DMS153 (cell line): Measurements from ENCODE around the gene IL16.
"Not testable (repeated sequence)": the region's sequence is repeated elsewhere in the genome, so short reads cannot be mapped to it uniquely, and the experiment has no call there.

ENCODE experiments used
- DNase-seq: peaks from one replicate; lab custom pipeline; 2025; lab: John Stamatoyannopoulos, UW

IL16 gene

DNA sequence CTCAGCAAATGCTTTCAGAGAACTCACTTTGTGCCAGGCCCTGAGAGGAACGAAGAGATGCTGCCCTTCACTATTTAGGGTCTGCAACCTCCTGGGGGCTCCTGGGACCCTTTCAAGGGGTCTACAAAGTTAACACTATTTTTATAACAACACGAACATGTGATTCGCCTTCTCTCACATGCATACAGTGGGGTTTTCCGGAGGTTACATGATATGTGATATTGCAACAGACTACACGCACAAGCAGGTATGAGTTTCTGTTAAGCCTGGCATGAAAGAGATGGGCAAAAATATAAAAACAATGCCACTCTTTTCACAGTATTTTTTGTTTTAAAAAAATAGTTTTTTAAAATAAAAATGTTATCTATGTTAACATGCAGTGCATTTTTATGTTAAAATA lies 117.0 kb downstream of the IL16 start:
- DNase-seq = no peak

- DNase-seq = no peak
These were observed 117.7 kb downstream of the IL16 start for GRCh38 chr15:81314378-81314777.

GRCh38 chr15:81315452-81316175 lies 118.9 kb downstream of the IL16 start:
- no peak for DNase-seq

GRCh38 chr15:81316267-81316666 lies 119.6 kb downstream of the IL16 start:
- no peak for DNase-seq

DNA sequence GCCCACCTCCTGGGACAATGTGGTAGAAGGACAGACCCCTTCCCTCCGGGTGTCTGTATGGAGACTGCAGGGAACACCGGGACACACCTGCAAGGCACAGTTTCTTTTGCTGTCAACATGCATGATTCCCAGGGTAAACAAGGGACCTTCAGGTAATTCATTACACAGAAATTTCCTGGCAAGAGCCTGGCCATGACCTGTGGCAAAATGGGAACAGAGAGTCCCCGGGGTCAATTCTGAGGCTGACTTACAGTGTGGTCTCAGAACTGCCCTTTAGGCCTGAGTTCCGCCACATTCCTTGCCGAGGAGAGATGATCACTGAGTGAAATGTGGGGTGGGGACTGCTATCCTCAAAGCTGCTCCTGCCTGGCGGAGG lies 121.0 kb downstream of the IL16 start:
- no peak for DNase-seq

- no peak for DNase-seq
These were observed 125.0 kb downstream of the IL16 start for GRCh38 chr15:81321667-81322066.

DNA sequence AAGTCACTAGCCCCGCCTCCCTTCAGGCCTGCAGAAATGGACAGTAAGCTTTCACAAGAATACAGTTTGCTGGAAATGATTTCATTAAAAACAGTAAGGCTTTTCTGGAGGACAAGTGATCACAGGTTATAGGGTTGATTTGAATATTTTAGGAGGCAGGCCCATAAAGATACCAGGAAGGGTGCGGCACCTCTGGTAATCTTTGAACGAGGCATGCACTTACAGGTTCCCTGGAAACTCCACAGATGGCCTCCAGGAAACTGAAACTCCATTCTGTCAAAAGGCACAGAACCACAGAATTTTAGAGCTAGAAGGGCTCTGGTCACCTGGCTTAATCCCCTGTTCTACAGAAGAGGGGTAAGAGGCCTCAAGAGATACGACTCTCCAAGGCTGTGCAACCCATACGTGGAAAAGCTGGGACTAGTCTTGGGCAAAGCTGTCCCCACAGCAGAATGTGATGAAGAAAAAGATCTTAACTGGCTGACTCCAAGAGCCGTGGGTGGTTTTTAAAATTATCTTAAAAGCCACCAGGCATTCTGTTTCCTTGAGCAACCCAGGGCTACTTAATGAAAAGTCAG lies 126.1 kb downstream of the IL16 start:
- no peak for DNase-seq

DNA sequence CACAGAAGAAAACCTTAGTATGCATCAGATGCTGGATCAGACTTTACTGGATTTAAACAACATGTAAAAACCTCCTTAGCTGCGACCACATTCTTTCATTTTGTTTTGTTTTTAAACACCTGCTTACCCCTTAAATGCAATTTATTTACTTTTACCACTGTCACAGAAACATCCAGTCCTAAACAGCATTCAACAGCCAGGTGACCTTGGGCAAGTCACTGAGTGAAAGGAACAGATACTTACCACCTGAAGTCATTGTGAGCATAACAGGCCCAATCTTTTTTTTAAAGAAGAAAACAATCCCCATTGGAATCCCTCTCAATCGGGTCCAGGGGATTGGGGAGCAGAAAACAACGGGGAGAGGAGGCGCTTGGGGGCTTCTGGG lies 126.9 kb downstream of the IL16 start:
- DNase-seq = no peak

DNA sequence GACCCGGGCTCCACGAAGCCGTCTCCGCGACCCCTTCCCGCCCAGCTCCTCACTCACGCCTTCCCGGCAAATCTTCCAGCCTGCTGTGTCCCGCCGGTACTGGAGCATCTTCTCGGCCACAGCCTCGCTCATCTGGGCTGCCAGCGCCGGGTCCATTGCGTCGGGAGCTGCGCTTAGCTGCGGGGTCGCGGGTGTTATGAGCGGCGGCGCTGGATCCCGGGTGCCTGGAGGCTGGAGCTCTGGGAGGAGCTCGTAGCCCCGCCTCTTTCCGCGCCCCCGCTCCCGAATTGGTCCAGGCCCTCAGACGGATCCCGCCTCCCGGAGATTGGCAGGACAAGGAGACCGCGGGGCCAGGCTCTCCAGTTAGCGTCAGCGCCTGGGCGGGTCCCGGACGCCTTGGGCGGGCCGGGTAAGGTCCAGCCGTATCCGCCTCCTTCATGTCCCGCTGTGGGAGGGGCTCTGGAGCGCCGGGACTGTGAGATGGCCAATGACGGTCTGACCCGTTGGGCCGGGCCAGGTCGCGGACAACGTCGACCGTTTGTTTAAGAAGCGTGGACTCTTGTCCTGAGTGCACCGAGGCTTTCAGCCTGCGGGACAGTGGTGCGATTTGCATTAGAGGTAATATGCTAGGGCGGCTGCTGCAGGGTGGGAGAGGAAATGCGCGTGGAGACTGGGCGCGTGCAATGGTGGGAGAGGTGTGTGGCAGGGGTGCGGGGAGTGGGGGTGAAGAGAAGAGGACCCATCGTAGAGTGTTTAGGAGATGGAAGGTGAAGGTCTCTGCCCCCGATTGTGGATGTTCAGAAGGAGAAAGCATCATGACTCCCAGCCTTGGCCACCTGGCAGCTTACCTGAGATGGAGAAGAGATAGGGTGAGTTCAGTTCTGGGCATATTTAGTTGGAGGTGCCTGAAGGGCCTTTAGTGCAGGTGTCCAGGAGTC lies 127.5 kb downstream of the IL16 start, which contains the start of gene STARD5:
Gene STARD5, minus strand, starts transcription at position 198 of the 938 bp plus-strand sequence. Its CDS starts 42 bp downstream, at position 156.
- DNase-seq = peak; percentile 85

DNA sequence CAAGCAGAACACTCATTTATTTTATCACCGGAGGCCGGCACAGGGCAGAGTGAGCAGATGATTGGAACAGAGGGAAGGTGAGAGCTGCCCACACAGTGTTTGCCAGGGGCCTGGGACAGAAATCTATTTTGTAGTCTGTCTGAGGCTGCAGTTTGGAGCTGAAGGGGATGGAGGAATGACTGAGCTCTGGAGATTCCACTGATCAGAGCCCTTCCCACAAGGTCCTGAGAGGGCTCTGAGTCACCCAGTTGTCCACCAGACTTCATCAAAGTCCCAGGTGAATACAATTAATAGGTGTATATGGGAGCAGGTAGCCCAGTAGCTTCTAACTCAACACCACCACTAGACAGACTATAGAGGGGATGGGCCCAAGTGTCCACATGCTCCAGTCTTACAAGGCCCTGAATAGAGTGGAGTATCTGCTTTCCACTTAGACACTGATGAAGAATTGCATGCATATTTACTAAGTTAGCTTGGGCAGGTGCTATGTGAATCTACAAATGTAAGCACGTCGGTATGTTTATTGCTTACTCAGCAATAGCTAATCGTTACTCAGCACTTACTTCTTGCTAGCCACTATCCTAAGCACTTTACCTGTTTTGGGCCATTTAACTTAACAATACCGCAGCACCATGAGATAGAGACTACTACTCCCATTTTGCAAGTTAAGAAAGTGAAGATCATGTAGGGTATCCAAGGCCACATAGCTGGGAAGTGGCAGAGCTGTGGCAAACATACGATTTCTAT lies 130.0 kb downstream of the IL16 start:
- DNase-seq = no peak

DNA sequence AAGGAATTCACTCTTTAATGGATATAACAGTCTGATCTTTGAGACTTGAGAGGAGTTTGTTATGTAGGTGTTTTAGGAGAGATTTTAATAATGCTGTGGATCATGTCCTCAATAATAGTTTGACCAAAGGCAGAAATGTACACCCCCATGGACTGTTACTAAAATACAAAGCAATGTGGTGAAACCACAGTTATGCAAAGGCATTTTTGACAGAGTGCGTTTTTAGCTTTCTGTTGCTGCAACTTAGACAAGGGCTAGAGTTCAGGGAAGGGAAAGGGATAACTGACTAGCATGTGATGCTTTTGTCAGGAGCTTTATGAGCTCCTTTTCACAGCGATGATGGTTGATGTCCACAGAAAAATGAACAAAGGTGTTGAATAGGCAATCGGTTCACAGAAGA lies 130.8 kb downstream of the IL16 start:
- no peak for DNase-seq

GRCh38 chr15:81329446-81329845 lies 132.8 kb downstream of the IL16 start:
- DNase-seq = no peak

DNA sequence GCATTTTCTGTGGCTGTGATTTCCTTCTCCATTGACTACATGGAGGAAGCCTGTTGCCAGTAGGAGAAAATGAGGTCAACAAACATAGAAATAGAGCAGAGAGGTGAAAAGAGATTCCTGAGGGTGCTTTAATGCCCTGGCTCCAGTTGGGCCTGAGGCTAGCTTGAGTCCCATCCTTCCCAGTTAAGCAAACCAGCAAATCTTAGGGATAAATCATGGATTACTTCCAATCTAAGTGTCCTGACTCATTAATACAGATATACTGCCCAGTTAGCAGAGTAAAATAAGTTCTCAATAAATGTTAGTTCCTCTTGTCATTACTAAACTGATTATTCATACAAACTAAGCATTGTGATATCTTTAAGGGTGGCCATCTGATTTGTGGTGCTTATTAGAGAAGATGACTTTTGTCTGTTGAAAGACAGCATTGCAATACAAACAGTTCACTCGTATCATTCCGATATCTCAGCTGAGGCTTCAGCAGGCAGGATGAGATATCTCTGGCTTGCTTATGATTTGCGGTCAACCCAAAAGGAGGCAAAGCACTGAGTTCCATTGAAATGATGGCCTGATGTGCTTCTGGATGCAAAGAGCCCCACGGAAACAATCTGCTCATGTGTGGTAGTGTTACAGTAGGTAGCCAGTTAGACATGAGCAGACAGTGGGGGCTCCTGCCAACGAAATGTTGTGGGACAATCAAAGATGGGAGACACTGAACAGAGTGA lies 133.8 kb downstream of the IL16 start:
- DNase-seq = no peak

DNA sequence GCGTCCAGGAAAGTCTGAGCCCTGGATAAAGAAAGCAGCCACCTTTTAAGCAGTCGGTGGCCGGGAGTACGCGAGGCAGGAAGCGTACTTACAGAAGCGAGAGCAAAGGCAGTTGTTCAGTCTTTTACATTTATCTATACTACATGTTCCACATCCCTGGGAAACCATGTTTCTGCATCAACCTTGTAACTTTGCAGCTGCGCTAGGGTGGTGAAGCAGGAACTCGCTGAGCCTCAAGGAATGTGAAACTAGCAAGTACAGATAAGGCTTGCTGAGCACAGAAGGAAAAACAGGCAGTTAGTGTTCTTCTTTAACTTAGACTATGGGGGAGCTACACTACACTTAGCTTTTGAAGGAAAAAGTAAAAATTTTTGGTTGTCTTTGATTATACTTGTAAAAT lies 134.5 kb downstream of the IL16 start:
- DNase-seq = not testable (repeated sequence)

DNA sequence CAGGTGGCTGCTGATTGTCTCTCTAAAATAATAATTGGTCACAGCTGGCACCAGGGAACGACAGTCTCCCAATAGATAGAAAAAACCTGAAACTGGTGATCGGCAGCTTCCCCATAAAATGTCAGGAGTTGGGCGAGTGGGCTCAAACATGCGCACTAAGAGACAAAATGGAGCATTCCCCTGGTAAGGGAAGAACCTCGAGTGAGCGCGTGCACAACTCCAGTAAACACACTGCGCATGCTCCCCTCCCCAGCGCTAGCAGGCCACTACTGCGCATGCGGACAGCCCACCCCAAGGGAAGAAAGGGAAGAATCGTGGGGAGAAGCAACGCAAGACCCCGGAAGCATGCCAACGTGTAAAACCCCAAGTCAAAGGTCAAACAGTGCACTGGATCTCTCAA lies 134.9 kb downstream of the IL16 start:
- no peak for DNase-seq

- no peak for DNase-seq
These were observed 135.6 kb downstream of the IL16 start for GRCh38 chr15:81332326-81332725.

DNA sequence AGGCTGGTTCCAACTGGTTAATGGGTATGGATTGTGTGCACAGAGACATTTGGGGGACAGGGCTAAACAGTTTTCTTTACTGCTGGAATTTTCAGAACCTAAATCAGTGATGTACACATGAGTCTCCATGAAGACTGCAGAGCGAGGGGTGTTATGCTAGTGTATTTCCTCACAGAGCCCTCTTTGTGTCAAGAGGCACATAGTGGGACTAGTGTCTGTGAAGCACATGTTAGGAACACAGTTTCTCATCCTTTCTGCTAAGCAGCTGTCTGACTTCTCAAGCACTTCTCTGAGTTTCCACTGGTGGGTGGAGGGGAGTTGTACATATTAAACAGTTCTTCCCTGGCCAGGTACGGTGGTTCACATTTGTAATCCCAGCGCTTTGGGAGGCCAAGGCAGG lies 136.7 kb downstream of the IL16 start:
- DNase-seq = no peak

DNA sequence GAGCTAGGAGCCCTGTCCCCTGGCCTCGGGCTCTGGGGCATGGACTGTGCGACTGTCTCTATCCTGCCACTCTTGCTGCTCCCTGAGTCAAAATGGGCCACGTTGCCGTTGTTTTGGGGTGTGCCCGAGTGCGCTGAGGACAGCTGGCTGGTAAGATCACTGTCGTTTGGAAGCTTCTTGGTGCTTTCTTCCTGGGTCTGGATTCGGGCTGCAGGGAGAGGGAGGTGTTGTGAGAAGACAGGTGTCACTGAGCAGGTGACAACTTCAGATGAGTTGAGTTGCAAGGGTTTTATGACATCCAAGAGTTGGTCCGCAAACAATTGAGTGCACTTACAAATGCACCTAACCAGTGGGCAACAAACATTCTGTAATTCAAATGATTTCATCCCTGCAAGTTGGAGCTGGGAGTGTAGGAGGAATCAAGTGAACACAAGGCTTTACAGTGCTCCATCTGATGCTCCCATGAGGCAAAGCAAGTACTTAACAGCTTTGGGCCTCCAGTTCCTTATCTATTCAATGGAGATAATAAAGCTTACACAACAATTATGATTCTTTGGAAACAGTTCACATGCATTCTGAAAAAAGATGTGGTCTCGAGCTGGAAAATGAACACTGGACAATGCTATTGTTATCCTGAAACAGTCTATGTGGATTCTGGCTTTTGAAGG lies 138.2 kb downstream of the IL16 start:
- no peak for DNase-seq

DNA sequence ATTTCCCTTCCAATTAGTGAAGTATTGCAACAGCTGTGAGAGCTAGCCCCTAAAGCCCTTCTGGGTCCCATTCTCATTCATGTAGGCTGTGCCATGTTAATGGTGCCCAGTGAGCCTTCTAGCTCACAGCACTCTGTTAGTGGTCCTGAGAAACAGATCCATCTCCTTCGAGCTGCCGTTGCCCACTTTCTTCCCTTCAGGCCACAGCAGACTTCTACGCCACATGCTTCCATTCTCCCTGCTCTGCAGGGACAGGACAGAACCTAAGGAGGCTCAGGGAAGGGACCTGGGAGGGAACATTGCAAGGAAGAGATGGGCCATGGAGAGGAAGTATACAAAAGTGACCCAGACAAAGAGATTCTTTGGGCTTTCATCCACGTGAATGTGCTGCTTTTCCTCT lies 139.0 kb downstream of the IL16 start:
- no peak for DNase-seq

DNA sequence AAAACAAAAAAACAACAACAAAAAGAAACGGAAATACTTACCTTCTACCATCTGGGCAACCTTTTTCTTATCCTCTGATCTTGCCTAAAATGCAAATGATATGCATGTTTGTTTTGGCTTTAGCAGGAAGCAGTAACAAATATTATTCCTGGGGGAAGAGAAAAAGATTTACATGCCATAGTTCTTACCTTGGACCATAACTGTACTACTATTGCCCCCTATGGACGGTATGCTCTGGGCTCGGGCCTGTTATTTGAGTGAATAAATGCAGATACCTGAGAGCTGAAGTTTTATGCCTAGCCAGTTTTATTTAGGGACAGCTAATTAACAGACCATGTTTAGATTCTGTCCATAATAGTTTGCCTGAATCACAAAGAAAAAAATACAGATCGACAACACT lies 139.9 kb downstream of the IL16 start:
- no peak for DNase-seq

- DNase-seq = no peak
These were observed 140.6 kb downstream of the IL16 start for GRCh38 chr15:81337241-81337640.
